Activated CD8-positive, alpha-beta memory T cell treated with anti-CD3 and anti-CD28 coated beads for 4 hours (primary cell): Measurements from ENCODE around the gene NUDT14.

Experiments used
- DNase-seq, 2 donors: peaks; one replicate each; pipeline ENCODE4 v3.0.0-alpha.2; 2020; ENCODE audit warnings: low read depth in 2 of 2

The NUDT14 gene

GRCh38 chr14:105146976-105147635, 34.0 kb downstream of the NUDT14 start:
- no peak for DNase-seq

GRCh38 chr14:105146181-105146975, 34.7 kb downstream of the NUDT14 start:
- DNase-seq: no peak

GRCh38 chr14:105145381-105146180, 35.5 kb downstream of the NUDT14 start:
- DNase-seq: no peak

- DNase-seq: no peak
Observed at GRCh38 chr14:105144666-105145380, 36.3 kb downstream of the NUDT14 start.

GRCh38 chr14:105144026-105144665, 37.0 kb downstream of the NUDT14 start:
- DNase-seq: no peak

- no peak for DNase-seq
Observed at GRCh38 chr14:105143451-105144025, 37.6 kb downstream of the NUDT14 start.

- DNase-seq: no peak
Observed at GRCh38 chr14:105142651-105143450, 38.3 kb downstream of the NUDT14 start.

GRCh38 chr14:105141486-105142281, 39.4 kb downstream of the NUDT14 start:
- no peak for DNase-seq

GRCh38 chr14:105141026-105141425, 40.1 kb downstream of the NUDT14 start:
- no peak for DNase-seq

- no peak for DNase-seq
Observed at GRCh38 chr14:105140581-105140980, 40.5 kb downstream of the NUDT14 start.

GRCh38 chr14:105139831-105140239, 41.3 kb downstream of the NUDT14 start:
- no peak for DNase-seq

GRCh38 chr14:105139212-105139825, 41.8 kb downstream of the NUDT14 start:
- DNase-seq: no peak

GRCh38 chr14:105138551-105139111, 42.5 kb downstream of the NUDT14 start:
- DNase-seq: no peak

- DNase-seq: no peak
Observed at GRCh38 chr14:105138021-105138541, 43.0 kb downstream of the NUDT14 start.

GRCh38 chr14:105137481-105138020, 43.6 kb downstream of the NUDT14 start:
- no peak for DNase-seq

GRCh38 chr14:105136401-105137322, 44.5 kb downstream of the NUDT14 start:
- DNase-seq: no peak
